IMR-90 (cell line): ENCODE results near the gene RALGPS2. TPM values are rescaled to one million over a fixed set of nuclear protein-coding genes. Genes with fewer than 3 reads are reported as not detected.

ENCODE experiments used
- ATAC-seq: fragments of 200-7000 bp; cut with Tn5 transposase; 2 replicates; pipeline ENCODE4 v1.9.1; 2020; ENCODE audit warnings: low read depth, mild to moderate bottlenecking, moderate library complexity
- BruUV-seq: library from RNA; stranded (reverse); fragments of 400-500 nt; replicated peaks from 2 replicates; lab custom pipeline; 2021; lab: Mats Ljungman, UMichigan
- CTCF ChIA-PET: fragments of 300-600 bp; formaldehyde crosslinking; extraction: SDS; loops from one replicate; lab custom pipeline; 2021; ENCODE audit warnings: antibody characterized with exemption; lab: Yijun Ruan, JAX
- POLR2A ChIA-PET: fragments of 300-600 bp; sonication (Branson Sonifier 250); formaldehyde crosslinking; loops from one replicate; lab custom pipeline; 2022; ENCODE audit warnings: antibody characterized with exemption; ENCODE audit not compliant: unreplicated experiment; lab: Charles Lee
- DNase-seq: peaks from one replicate; pipeline ENCODE4 v3.0.0; 2013
- H2AFZ ChIP-seq: replicated peaks from 2 replicates; pipeline ENCODE3; 2013; ENCODE audit warnings: low read length, mild to moderate bottlenecking; ENCODE audit not compliant: poor library complexity
- H2AK5ac ChIP-seq: 2 replicates; pipeline ENCODE4 v1.6.1; 2013; ENCODE audit warnings: low read depth, low read length, inconsistent platforms
- H2AK9ac ChIP-seq: replicated peaks from 2 replicates; pipeline ENCODE3; 2013; ENCODE audit warnings: mild to moderate bottlenecking, low read depth, low read length, moderate library complexity; ENCODE audit not compliant: poor library complexity
- H2BK120ac ChIP-seq: 2 replicates; pipeline ENCODE4 v1.6.1; 2013; ENCODE audit warnings: low read depth, low read length, inconsistent platforms
- H2BK15ac ChIP-seq: 3 replicates; pipeline ENCODE4 v1.6.1; 2013; ENCODE audit warnings: low read depth, low read length, inconsistent platforms
- H2BK20ac ChIP-seq: 2 replicates; pipeline ENCODE4 v1.6.1; 2013; ENCODE audit warnings: low read depth, mild to moderate bottlenecking, inconsistent platforms, low read length, moderate library complexity
- H2BK5ac ChIP-seq: 2 replicates; pipeline ENCODE4 v1.6.1; 2013; ENCODE audit warnings: mild to moderate bottlenecking, low read depth, low read length, inconsistent platforms; ENCODE audit not compliant: poor library complexity, severe bottlenecking
- H3K14ac ChIP-seq: replicated peaks from 2 replicates; pipeline ENCODE4 v1.6.1; 2013; ENCODE audit warnings: low read depth, low read length, inconsistent platforms
- H3K18ac ChIP-seq: 2 replicates; pipeline ENCODE4 v1.6.1; 2013; ENCODE audit warnings: low read depth, low read length, control low read depth
- H3K23ac ChIP-seq: 2 replicates; pipeline ENCODE4 v1.6.1; 2013; ENCODE audit warnings: low read depth, low read length, inconsistent platforms
- H3K27ac ChIP-seq: 2 replicates; pipeline ENCODE4 v1.5.1; 2013; ENCODE audit warnings: mild to moderate bottlenecking, control low read depth, low read length; ENCODE audit not compliant: insufficient read depth
- H3K27me3 ChIP-seq: 2 replicates; pipeline ENCODE4 v1.6.1; 2013; ENCODE audit warnings: low read length; ENCODE audit not compliant: control insufficient read depth, insufficient read depth
- H3K36me3 ChIP-seq: 2 replicates; pipeline ENCODE4 v1.6.1; 2013; ENCODE audit warnings: low read length, mixed read lengths; ENCODE audit not compliant: control insufficient read depth, insufficient read depth
- H3K4ac ChIP-seq: 2 replicates; pipeline ENCODE4 v1.6.1; 2013; ENCODE audit warnings: low read depth, low read length, inconsistent platforms
- H3K4me1 ChIP-seq: 2 replicates; pipeline ENCODE4 v1.6.1; 2013; ENCODE audit warnings: low read length, mixed read lengths; ENCODE audit not compliant: control insufficient read depth, insufficient read depth
- H3K4me2 ChIP-seq: 2 replicates; pipeline ENCODE4 v1.6.1; 2013; ENCODE audit warnings: low read depth, mild to moderate bottlenecking, control low read depth, low read length, moderate library complexity
- H3K4me3 ChIP-seq: 2 replicates; pipeline ENCODE4 v1.5.1; 2013; ENCODE audit warnings: low read depth, mild to moderate bottlenecking, control low read depth, low read length, moderate library complexity; ENCODE audit not compliant: insufficient read depth
- H3K56ac ChIP-seq: 2 replicates; pipeline ENCODE4 v1.6.1; 2013; ENCODE audit warnings: low read length, inconsistent platforms; ENCODE audit not compliant: insufficient read depth; ENCODE audit errors: extremely low read depth
- H3K79me1 ChIP-seq, 2 experiments: 2 replicates each; pipeline ENCODE4 v1.6.1; 2013; ENCODE audit warnings: low read length in 2 of 2, inconsistent platforms in 1 of 2, low read depth in 1 of 2
- H3K9ac ChIP-seq: 2 replicates; pipeline ENCODE4 v1.6.1; 2013; ENCODE audit warnings: low read depth, low read length, control low read depth
- H3K9me1 ChIP-seq: 2 replicates; pipeline ENCODE4 v1.6.1; 2013; ENCODE audit warnings: low read length, inconsistent platforms; ENCODE audit not compliant: insufficient read depth
- H3K9me3 ChIP-seq: 2 replicates; pipeline ENCODE4 v1.6.1; 2013; ENCODE audit warnings: low read length; ENCODE audit not compliant: control insufficient read depth, insufficient read depth
- H4K20me1 ChIP-seq: 2 replicates; pipeline ENCODE4 v1.6.1; 2013; ENCODE audit warnings: low read length, inconsistent platforms; ENCODE audit not compliant: insufficient read depth
- H4K5ac ChIP-seq: 2 replicates; pipeline ENCODE4 v1.6.1; 2013; ENCODE audit warnings: mild to moderate bottlenecking, low read depth, low read length, control low read depth
- H4K8ac ChIP-seq, 2 experiments: 2 replicates each; pipeline ENCODE4 v1.6.1; 2013; ENCODE audit warnings: low read depth in 2 of 2, low read length in 2 of 2, control low read depth in 1 of 2, inconsistent platforms in 1 of 2
- H4K91ac ChIP-seq: 2 replicates; pipeline ENCODE4 v1.6.1; 2013; ENCODE audit warnings: low read depth, low read length, inconsistent platforms; ENCODE audit not compliant: insufficient read depth
- BHLHE40 ChIP-seq: fragments of 150-350 bp; IDR thresholded peaks from 2 replicates; pipeline ENCODE4 v1.6.1; 2016; ENCODE audit warnings: mild to moderate bottlenecking, low read depth, low read length
- CEBPB ChIP-seq: IDR thresholded peaks from 2 replicates; pipeline ENCODE4 v1.6.1; 2012; ENCODE audit warnings: low read depth, low read length, improper control_type of control experiment
- CHD1 ChIP-seq: IDR thresholded peaks from 2 replicates; pipeline ENCODE4 v1.6.1; 2012; ENCODE audit warnings: low read depth, low read length, improper control_type of control experiment
- FOS ChIP-seq: fragments of 150-350 bp; IDR thresholded peaks from 2 replicates; pipeline ENCODE4 v1.6.1; 2016; ENCODE audit warnings: low read depth, low read length
- MAFK ChIP-seq: IDR thresholded peaks from 2 replicates; pipeline ENCODE4 v1.6.1; 2012; ENCODE audit warnings: low read depth, low read length, improper control_type of control experiment
- MAZ ChIP-seq: IDR thresholded peaks from 2 replicates; pipeline ENCODE4 v1.6.1; 2012; ENCODE audit warnings: low read depth, mild to moderate bottlenecking, low read length, improper control_type of control experiment, moderate library complexity, borderline replicate concordance
- MXI1 ChIP-seq: IDR thresholded peaks from 2 replicates; pipeline ENCODE4 v1.6.1; 2012; ENCODE audit warnings: low read depth, mild to moderate bottlenecking, low read length, moderate library complexity, borderline replicate concordance
- NFE2L2 ChIP-seq: fragments of 150-350 bp; IDR thresholded peaks from 2 replicates; pipeline ENCODE4 v1.6.1; 2016; ENCODE audit warnings: low read depth, mild to moderate bottlenecking, low read length
- POLR2A ChIP-seq: IDR thresholded peaks from 2 replicates; pipeline ENCODE4 v1.6.1; 2012; ENCODE audit warnings: mild to moderate bottlenecking, low read depth, low read length
- RAD21 ChIP-seq: IDR thresholded peaks from 2 replicates; pipeline ENCODE4 v1.6.1; 2012; ENCODE audit warnings: low read length, improper control_type of control experiment
- RCOR1 ChIP-seq: IDR thresholded peaks from 2 replicates; pipeline ENCODE4 v1.6.1; 2012; ENCODE audit warnings: mild to moderate bottlenecking, low read length, improper control_type of control experiment; ENCODE audit not compliant: insufficient replicate concordance
- RFX5 ChIP-seq: IDR thresholded peaks from 2 replicates; pipeline ENCODE4 v1.8.0; 2012; ENCODE audit warnings: low read depth, mild to moderate bottlenecking, low read length, moderate library complexity
- SMC3 ChIP-seq: fragments of 150-350 bp; IDR thresholded peaks from 2 replicates; pipeline ENCODE4 v1.6.1; 2016; ENCODE audit warnings: low read depth, mild to moderate bottlenecking, antibody characterized with exemption, low read length, moderate library complexity
- WGBS, 2 experiments: methylation state at CpG; one replicate each; pipeline versions ENCODE4 v1.1.5 to v1.1.7; 2013; ENCODE audit warnings: missing lambda C conversion rate in 2 of 2; ENCODE audit not compliant: insufficient read length in 1 of 2; ENCODE audit errors: extremely low coverage in 2 of 2; 5-methylcytosine and 5-hydroxymethylcytosine counted together
- dilution Hi-C: fragments of 300-500 bp; cut with HindIII; formaldehyde crosslinking; loops from one replicate; pipeline ENCODE4 v1.14.3; 2018; ENCODE audit warnings: low sequenced_read_pairs; ENCODE audit not compliant: unreplicated experiment
- in situ Hi-C: fragments of 300-500 bp; cut with MboI; formaldehyde crosslinking; loops from 3 replicates; pipeline ENCODE4 v1.14.3; 2019; ENCODE audit warnings: low sequenced_read_pairs, inconsistent platforms, mixed read lengths
- intact Hi-C: fragments of 100-400 bp; cut with micrococcal nuclease; formaldehyde crosslinking; loops from 2 replicates; pipeline ENCODE4 v1.10.0; 2022
- polyA plus RNA-seq, 3 experiments: library from polyadenylated mRNA; depleted of rRNA; stranded (reverse); fragments of >200 nt; gene quantifications; 2 replicates each; pipeline ENCODE4 v1.2.3, GENCODE V29; 2012; ENCODE audit warnings: low replicate concordance in 1 of 3
- total RNA-seq: library from RNA; depleted of rRNA; stranded (reverse); fragments of >200 nt; gene quantifications from 2 replicates; pipeline ENCODE4 v1.2.3, GENCODE V29; 2012
- TF ChIP-seq, protein P1 (sequence below): conservative IDR thresholded peaks from 2 replicates; pipeline ENCODE4 v1.5.1; 2012; ENCODE audit warnings: mild to moderate bottlenecking, low read depth, low read length, improper control_type of control experiment
- TF ChIP-seq, protein P2 (sequence below): fragments of 150-350 bp; IDR thresholded peaks from 2 replicates; pipeline ENCODE4 v1.6.1; 2016; ENCODE audit warnings: low read depth, mild to moderate bottlenecking, low read length, moderate library complexity, borderline replicate concordance
- TF ChIP-seq, protein P3 (sequence below): fragments of 150-350 bp; IDR thresholded peaks from 2 replicates; pipeline ENCODE4 v1.6.1; 2017; ENCODE audit warnings: mild to moderate bottlenecking, antibody characterized with exemption, low read length, low read depth

RALGPS2 gene
- total and polyA plus RNA-seq, 2 of the 4 experiments (the other 2 are of a cell fraction): 13.8 to 148 TPM

DNA sequence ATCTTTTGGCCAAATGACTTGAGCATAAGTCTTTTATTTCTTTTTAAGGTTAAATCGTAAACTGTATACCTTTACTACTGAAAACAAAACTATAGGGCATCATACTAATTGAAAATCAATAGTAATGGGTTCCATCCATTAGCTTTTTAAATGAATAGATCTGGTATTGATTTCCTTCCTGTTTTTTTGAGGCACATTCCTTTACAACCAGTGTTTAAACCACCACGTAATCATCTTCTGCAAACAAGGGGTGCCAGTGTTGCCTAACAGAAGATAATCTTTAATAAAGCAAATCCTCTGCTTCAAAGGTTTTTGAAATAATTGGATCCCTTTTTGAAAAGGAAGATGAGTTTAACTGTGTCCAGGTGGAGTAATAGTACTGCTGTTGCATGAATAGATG, 194.5 kb downstream of the RALGPS2 start:
- Histone ChIP-seq H3K14ac (no peak overlapping the region), H4K20me1 (no peaks in the 10 kb centered on the region), H4K8ac (no peak overlapping the region), H2BK15ac (no peak overlapping the region), H2AK9ac (no peak overlapping the region), H4K91ac (no peak overlapping the region), H3K4me1 (no peaks in the 10 kb centered on the region; the same call in 1 of the 2 replicates), H4K5ac (no peak overlapping the region), H3K23ac (no peak overlapping the region), H3K9me3 (no peaks in the 10 kb centered on the region), H2AFZ (no peak overlapping the region), H2AK5ac (no peak overlapping the region), H2BK5ac (no peak overlapping the region), H3K18ac (no peak overlapping the region), H2BK120ac (no peak overlapping the region), H2BK20ac (no peak overlapping the region), H3K27ac (no peak overlapping the region), H3K27me3 (no peaks in the 10 kb centered on the region), H3K56ac (no peak overlapping the region), H3K36me3 (peaks cover 13% of the 10 kb centered on the region), H3K9ac (no peak overlapping the region), H3K79me1 (no peaks in the 10 kb centered on the region), H3K4me2 (no peak overlapping the region), H3K4ac (no peak overlapping the region), H3K4me3 (no peak overlapping the region), H3K9me1 (no peaks in the 10 kb centered on the region)
- ChIA-PET CTCF (no interaction called here), POLR2A (no interaction called here)
- no TSS peak for BruUV-seq
- WGBS, 2 experiments: no CpG with 5 or more reads among the region's 2 CpGs
- DNase-seq (no peak), ATAC-seq (no peak)
- intact Hi-C loops: loop anchor here (1.0 kb wide), 1 partner anchor 8 kb away; no protein-coding TSS in a partner anchor
- in situ Hi-C loops: no loop called here
- dilution Hi-C loops: no loop called here
- no peak for TF ChIP-seq SMC3
- no peak for TF ChIP-seq FOS
- no peak for TF ChIP-seq RAD21
- TF ChIP-seq MAZ: no peak
- TF ChIP-seq POLR2A: no peak
- TF ChIP-seq CEBPB: no peak
- no peak for TF ChIP-seq NFE2L2
- TF ChIP-seq MXI1: no peak
- TF ChIP-seq, protein P1, sequence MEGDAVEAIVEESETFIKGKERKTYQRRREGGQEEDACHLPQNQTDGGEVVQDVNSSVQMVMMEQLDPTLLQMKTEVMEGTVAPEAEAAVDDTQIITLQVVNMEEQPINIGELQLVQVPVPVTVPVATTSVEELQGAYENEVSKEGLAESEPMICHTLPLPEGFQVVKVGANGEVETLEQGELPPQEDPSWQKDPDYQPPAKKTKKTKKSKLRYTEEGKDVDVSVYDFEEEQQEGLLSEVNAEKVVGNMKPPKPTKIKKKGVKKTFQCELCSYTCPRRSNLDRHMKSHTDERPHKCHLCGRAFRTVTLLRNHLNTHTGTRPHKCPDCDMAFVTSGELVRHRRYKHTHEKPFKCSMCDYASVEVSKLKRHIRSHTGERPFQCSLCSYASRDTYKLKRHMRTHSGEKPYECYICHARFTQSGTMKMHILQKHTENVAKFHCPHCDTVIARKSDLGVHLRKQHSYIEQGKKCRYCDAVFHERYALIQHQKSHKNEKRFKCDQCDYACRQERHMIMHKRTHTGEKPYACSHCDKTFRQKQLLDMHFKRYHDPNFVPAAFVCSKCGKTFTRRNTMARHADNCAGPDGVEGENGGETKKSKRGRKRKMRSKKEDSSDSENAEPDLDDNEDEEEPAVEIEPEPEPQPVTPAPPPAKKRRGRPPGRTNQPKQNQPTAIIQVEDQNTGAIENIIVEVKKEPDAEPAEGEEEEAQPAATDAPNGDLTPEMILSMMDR: no peak
- TF ChIP-seq MAFK: no peak
- TF ChIP-seq RFX5: no peak
- no peak for TF ChIP-seq RCOR1
- no peak for TF ChIP-seq BHLHE40
- no peak for TF ChIP-seq CHD1
- TF ChIP-seq, protein P2, sequence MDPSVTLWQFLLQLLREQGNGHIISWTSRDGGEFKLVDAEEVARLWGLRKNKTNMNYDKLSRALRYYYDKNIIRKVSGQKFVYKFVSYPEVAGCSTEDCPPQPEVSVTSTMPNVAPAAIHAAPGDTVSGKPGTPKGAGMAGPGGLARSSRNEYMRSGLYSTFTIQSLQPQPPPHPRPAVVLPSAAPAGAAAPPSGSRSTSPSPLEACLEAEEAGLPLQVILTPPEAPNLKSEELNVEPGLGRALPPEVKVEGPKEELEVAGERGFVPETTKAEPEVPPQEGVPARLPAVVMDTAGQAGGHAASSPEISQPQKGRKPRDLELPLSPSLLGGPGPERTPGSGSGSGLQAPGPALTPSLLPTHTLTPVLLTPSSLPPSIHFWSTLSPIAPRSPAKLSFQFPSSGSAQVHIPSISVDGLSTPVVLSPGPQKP: no peak
- TF ChIP-seq, protein P3, sequence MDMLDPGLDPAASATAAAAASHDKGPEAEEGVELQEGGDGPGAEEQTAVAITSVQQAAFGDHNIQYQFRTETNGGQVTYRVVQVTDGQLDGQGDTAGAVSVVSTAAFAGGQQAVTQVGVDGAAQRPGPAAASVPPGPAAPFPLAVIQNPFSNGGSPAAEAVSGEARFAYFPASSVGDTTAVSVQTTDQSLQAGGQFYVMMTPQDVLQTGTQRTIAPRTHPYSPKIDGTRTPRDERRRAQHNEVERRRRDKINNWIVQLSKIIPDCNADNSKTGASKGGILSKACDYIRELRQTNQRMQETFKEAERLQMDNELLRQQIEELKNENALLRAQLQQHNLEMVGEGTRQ: no peak
